Renal pelvis (tissue), 4 donors: ENCODE measurements around the gene PEX6. TPM values are rescaled to one million over a fixed set of nuclear protein-coding genes. Genes with fewer than 3 reads are reported as not detected.
A peak's percentile ranks its signal among the peaks of the same experiment; 100 is the strongest.
"Not testable (repeated sequence)": the region's sequence is repeated elsewhere in the genome, so short reads cannot be mapped to it uniquely, and the experiment has no call there.

Source experiments
- DNase-seq: peaks from one replicate; pipeline ENCODE4 v3.0.0-alpha.2; 2013
- polyA plus RNA-seq, 3 donors: library from polyadenylated mRNA; unstranded; fragments of 120-200 nt; gene quantifications; one replicate each; pipeline ENCODE4 v1.2.1, GENCODE V29; 2013; ENCODE audit not compliant: insufficient read length in 3 of 3

The PEX6 gene
- polyA plus RNA-seq, 3 donors = 27.8 to 35.3 (median 33.0) TPM

DNA sequence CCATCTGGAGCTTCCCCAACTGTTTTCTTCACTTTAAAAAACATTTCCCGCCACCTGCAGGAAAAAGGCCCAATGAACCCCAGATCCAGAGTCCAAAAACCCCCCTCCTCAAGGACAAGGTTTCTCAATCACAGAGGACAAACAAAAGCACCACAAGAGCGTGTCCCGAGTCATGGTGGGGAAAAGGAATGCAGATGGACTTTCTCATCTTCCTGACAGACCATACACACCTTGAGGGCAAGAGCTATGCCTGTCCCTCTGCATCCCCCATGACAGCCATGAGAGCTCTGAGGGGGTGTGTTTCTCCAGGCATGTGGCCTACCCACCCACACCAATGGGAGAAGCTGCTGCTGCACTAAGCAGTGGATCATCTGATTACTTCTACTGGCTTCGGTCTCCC lies 9.0 kb downstream of the PEX6 start:
- no peak for DNase-seq

DNA sequence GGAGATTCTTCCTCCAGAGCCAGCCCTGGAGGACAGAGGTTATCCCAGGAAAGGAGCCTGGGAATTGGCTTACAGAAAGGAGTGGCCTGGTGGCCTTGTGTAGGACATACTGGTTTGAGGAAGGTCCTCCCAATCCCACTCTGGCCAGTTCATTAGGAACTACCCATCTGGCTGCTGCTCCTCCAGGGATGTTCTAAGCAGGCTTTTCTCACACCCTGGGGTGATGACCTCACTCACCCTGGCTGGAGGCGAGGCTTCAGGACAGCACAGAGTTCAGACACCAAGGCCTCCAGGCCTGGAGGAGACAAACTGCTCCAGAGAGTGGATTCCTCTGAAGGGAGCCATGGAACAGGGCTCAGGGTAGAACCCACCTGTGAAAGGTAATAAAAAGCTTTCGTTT lies 9.6 kb downstream of the PEX6 start:
- no peak for DNase-seq

DNA sequence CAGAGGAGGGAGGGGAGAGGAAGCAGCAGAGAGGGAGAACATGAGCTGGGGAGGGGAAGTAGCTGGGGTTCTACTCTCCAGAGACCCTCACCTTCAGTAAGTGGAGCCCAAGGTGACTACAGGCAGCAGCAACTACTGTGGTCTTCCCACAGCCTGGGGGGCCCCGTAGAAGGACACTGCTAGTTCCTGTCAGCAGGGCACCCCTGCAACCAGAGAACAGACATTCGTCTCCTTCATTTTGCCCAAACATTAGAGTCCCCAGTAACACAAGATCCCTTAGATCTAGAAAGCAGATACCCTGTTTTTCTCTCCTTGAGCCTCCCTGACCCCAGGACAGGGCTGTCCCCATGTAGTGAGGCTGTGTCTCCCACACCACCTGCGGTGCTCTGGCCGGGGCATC lies 10.2 kb downstream of the PEX6 start:
- no peak for DNase-seq

DNA sequence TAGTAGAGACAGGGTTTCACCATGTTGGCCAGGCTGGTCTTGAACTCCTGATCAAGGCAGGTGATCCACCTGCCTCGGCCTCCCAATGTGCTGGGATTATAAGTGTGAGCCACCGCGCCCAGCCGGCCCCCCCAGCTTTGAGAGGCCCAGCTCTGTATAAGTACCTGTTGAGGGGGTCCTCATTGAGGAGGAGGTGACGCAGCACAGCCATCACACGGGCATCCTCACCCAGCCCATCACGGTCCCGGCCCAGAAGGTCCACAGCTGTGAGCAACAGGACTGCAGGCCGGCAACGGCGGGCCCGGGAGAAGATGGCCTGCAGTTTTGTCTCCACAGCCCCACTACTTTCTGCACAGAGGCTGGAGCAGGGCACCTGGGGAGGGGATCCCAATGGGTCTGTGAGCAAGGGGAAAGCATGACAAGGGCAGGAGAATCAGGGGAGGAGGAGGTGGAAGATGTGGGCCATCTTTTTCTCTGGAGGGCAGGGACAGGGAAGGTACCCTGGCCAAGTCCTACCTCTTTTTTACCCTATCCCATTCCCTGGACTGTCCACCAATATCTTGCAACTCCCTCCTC lies 10.8 kb downstream of the PEX6 start:
- DNase-seq = no peak

DNA sequence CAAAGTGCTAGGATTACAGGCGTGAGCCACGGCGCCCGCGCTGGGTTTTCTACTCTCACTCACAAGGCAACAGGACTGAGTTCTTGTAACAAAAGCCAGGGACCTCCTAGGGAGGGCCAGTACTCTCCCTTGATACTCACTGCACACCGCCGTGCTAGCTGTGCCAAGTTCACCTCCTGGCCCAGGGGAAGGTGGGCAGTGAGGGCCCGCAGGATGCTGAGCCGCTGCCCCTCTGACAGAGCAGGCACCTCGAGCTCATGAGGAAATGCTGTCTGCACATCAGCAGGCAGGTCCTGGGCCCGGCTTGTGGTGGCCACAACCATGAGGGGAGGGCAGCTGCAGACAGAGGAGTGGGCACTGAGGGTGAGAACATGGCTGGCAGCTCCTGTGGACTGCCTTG lies 11.8 kb downstream of the PEX6 start:
- DNase-seq = no peak

DNA sequence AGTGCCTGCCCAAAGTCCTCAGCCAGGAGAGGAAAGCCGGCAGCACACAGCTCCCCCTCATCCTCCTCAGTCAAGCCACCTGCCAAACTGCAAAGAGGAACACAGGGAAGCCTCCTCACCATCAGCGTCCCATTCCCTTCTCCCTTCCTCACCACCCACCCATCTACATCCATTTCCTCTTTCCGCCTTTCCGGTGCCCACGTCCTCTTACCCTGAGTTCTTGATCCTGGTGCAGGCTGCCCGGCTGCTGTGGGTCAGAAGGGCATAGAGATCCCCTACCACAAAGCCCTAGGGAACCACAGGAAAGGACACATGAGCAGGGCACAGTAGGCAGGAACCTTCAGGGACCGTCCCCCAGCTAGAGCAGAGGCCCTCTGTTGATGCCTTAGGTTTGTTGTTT lies 12.4 kb downstream of the PEX6 start:
- DNase-seq = no peak

DNA sequence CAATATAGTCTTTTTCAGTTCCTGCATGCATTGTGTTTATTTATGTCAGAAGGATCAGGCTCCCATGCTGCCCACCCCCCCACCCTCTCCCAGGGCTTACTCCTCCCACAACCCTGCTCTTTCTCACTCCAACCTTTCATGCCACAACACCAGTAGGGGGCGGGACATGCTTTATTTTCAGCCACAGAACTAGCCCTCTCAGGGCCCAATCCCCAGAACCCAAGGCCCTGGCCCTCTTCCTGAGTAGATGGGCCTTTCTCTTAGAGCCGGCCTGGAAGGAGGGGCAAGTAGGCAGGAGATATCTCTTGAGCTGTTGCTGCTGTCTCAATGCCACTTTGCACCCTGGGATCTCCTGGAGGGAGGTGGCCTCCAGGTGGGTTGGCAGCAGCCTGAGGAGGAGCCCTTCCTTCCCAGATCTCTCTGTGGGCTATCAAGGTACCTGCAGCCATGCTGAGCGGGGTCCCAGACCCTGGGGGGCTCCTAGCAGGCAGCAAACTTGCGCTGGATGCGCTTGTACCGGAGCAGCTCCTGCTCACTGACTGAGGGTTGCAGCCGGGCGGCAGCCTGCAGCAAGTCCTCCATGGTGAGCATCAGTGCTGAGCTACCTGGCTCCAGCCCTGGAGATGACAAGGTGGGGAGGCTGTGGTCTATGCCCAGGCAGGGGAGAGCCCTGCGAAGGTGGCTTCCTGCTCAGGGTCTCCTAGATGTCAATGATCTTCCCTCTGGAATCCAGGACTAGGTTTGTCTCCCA lies 15.0 kb downstream of the PEX6 start:
- no peak for DNase-seq

DNA sequence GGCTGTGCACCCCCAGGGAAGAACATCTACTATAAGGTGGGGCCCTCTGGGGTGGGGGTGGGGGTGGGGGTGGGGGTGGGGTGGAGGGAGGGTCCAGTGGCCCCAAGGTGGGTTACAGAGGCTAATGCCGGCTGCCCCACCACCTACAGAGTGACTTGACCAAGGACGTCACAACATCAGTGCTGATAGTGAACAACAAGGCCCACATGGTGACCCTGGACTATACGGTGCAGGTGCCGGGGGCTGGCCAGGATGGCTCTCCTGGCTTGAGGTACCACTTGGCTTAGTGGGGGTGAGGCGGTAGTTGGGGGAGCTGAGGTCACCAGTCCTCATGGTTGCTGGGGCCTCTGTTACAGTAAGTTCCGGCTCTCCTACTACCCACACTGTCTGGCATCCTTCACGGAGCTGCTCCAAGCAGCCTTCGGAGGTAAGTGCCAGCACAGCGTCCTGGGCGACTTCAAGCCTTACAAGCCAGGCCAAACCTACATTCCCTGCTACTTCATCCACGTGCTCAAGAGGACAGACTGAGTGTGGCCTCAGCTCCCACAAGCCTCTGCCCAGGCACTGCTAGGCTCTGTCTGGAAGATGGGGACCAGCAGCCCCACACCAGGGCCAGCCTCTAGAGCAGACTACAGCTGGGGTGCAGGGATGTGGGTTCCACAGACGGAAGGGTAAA lies 15.7 kb downstream of the PEX6 start:
- no peak for DNase-seq

DNA sequence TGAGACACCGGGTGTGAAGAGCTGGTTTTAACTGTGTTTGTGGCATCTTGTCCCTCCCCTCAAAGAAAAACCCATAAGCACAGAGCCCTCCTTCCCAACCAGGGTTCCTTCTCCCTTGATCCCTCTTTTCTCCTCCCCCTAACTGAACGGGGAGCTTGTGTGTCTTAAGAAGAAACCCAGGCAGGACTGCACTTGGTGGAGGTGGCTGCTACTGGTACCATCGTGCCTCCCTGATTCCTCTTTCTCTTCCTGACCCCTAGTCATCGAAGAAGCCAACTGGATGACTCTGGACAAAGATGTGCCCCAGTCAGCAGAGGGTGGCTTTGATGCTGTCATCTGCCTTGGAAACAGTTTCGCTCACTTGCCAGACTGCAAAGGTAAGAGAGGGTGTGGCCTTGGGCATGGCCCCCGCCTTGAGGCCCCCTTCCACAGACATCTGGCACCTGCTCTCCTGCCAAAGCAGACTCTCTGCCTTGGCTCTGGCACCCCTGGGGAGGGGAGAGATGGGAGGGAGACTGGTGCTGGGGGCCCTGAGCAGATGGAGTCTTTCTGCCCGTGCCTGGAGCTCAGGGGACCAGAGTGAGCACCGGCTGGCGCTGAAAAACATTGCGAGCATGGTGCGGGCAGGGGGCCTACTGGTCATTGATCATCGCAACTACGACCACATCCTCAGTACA lies 16.3 kb downstream of the PEX6 start:
- DNase-seq = no peak

DNA sequence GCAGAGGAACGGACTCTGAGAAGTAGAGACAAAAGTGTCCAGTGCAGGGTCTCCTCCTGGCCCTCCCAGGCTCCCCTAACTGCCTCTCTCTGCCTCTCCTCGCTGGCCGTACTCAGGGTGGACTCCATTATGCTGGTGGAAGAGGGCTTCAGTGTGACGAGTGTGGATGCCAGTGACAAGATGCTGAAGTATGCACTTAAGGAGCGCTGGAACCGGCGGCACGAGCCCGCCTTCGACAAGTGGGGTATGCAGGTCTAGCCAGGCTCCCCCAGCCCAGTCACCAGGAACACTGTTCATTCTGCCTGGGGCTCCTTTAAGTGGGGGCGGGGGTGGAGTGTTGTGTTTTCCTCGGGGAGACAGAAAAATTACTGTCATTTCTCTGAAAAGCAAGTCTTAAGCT lies 16.9 kb downstream of the PEX6 start:
- no peak for DNase-seq

DNA sequence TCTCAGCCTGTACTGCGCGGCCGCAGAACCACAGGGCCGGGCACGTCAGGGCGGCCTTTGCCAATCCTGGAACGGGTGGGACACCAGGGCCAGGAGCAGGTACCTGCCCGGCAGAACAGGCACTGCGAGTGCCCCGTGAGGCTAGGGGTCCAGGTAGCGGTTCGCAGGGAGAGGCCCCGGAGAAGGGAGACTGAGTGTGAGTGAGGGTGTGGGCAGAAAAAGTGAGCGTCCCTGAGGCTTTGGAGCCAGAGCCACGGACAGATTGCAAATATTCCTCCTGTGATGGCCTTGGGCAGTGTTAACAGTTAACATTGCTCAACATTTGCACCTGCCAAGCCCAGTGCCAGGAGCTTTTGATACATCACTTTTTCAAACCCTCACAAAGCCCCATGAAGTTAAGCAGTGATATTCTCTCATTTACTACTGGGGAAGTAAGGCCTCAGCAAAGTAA lies 17.9 kb downstream of the PEX6 start:
- DNase-seq = no peak

DNA sequence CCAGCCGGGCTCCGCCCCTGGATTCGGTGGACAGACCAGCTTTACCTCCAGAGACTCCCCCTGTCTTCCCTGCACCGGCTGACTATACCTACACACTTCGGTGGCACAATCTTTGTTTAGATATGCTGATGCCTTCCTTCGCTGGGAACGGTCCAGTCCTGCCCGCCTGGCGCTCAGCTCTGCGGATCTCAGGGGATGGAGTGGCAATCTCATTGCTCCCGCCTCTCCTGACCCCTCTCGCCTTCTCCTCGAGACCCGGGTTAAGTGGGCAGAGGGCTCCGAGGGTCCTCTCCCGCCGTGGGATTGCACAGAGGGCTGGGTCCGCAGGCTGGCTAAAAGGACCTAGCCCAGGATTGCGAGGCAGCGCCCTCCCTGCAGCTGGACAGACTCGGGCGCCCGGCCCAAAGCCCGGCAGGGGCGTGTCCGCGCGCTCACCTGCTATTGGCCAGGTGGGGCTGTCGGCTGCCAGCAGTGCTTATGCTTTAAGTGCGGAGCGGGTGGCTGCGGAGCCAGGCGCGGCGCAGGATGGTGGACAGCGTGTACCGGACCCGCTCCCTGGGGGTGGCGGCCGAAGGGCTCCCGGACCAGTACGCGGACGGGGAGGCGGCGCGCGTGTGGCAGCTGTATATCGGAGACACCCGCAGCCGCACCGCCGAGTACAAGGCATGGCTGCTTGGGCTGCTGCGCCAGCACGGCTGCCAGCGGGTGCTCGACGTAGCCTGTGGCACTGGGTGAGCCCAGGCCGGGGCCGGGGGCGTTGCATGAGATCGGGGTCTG lies 18.6 kb downstream of the PEX6 start, which contains the start of gene GNMT:
Gene GNMT (plus strand): TSS at position 512 of the 777 bp plus-strand sequence. CDS start 14 bp downstream, at position 526.
- peak; percentile 61 for DNase-seq

DNA sequence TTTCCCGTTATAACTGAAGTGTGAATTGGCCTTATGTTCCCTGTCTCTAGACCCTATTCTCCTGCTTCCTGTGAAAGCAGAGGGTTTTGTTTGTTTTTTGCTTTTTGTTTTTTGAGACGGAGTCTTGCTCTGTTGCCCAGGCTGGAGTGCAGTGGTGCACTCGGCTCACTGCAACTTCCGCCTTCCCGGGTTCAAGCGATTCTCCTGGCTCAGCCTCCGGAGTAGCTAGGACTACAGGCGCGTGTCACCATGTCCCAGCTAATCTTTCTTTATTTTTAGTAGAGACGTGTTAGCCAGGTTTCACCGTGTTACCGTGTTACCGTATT lies 19.1 kb downstream of the PEX6 start:
- no peak for DNase-seq

DNA sequence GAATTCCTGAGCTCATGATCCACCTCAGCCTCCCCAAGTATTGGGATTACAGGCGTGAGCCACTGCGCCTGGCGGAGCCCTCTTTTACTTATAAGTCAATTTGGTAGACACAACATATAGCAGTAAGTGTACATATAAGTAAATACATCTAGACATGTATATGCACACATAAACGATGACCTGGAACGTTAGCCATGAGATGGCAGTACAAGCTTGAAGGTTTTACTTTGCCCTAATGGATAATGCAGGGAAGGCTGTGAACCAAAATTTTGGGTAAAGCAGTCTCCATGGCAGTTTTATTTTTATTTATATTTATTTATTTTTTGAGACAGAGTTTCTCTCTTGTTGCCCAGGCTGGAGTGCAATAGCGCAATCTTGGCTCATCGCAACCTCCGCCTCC lies 20.9 kb downstream of the PEX6 start:
- no peak for DNase-seq

DNA sequence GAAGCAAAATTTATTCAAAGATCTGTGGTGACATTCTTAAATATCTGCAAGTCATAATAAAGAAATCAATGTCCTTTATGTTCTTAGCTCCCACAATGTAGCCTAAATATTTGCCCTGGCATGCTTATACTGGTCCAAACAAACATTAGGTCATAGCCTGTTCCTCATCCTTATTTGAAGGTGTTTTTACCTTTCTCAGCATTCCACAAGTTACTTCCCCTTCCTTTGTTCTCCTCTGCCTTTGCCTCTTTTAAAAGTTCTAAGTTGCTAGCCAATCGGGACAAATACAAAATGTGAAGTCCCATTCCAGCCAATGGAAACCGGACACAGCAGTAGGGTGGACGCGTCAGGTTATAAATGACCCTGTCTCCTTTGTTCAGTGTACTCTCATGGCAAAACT lies 24.6 kb downstream of the PEX6 start:
- not testable (repeated sequence) for DNase-seq

DNA sequence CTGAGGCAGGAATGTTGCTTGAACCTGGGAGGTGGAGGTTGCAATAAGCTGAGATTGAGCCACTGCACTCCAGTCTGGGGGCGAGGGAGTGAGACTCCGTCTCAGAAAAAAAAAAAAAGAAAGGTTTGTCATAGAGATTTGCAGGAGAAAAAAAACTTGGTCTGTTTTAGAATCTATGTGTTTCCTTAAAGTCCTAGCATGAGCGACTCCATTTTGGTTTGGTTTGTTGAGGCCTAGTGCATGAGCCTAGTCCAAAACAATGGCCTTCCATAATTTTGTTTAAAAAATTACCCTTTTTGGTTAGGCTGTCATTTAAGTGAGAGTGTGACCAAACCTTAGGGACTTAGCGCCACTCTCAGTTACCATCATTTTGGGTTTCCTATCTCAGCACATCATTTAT lies 26.6 kb downstream of the PEX6 start:
- no peak for DNase-seq

DNA sequence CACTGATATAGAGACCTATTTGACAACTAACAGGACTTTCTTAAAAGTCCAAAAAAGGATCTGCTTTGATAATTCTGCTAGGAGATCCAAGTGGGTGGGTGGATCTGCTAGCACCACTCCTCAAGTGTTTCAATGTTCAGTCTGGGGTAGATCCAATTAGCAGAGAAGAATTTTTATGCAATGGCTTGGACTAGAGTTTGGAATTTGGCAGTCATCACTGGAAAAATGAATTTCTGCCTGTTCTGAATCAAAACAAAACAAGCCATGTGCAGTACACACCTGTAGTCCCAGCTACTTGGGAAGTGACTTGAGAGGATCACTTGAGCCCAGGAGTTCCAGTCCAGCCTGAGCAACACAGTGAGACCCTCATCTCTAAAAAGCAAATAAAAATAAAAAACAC lies 31.0 kb downstream of the PEX6 start:
- DNase-seq = no peak

DNA sequence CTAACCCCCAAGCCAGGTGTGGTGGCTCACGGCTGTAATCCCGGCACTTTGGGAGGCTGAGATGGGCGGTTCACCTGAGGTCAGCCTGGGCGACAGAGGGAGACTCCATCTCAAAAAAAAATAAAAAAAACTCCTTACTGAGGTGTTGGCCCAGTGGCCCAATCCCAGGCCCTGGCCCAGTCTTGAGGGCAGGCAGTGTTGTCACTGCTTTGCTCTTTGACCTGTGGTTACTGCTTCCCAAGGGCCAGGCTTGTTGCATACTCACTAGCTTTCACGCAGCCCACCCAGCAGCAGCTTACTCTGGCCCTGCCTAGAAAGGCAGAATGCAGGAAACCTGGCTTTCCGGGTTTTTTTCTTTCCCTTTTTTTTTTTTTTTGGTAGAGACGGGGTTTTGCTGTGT lies 36.5 kb downstream of the PEX6 start:
- DNase-seq = no peak

DNA sequence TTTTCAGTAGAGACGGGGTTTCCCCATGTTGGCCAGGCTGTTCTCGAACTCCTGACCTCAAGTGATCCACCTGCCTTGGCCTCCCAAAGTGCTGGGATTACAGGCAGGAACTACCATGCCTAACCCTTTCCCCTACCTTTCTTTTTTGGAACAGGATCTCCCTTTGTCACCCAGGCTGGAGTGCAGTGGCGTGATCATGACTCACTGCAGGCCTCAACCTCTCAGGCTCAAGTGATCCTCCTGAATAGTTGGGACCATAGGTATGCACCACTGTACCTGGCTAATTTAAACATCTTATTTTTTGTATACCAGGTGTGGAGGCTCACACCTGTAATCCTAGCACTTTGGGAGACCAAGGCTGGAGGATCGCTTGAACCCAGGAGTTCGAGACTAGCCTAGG lies 37.6 kb downstream of the PEX6 start:
- DNase-seq = not testable (repeated sequence)

DNA sequence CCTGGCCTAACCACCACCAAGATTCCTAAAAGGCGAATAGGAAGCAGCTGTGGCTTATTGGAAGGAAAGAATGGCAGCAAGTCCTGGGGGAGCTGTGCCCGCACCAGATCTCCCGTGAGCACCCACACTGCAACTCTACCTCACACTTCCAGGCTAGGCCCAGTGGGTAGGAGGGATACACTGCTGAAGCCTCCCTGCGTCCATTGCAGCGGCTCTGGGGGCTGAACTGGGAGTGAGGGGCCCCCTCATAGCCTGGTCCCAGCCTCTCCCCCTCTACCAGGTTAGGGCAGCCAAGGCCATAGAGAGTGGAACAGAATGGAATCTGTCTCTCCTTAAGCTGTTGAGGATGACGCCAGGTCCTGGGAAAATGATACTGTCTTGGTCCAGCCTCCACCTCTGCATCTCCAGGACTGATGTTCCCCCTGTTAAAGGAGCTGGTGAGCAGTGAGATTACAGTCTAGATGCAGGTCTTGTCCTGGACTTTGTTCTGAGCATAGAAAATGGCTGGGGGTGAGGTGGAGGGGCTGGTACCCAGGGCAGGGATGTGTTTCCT lies 38.4 kb downstream of the PEX6 start:
- no peak for DNase-seq

DNA sequence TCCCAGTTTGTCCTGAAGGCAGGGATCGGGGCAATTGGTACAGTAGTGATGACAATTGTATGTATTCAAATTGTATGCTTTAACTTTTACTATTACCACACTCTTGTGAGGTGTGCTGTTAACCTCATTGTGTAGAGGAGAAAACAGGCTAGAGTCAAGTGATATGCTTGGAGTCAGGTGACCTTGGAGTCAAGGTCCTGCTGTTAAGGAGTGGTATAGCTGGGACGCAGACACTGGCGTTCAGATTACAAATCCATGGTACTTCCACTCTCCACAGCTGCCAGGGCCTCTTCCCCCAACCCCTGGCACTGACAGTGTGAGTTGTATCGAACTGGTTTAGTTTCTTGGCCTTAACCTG lies 39.2 kb downstream of the PEX6 start:
- no peak for DNase-seq
